Pancreas (tissue), 10 donors: ENCODE data around the gene OOSP4B. TPM values are rescaled to one million over a fixed set of nuclear protein-coding genes. Genes with fewer than 3 reads are reported as not detected.

Source experiments
- ATAC-seq, 4 donors: fragments of 200-7000 bp; cut with Tn5 transposase; one replicate each; pipeline versions ENCODE4 v1.8.0 to v1.9.1; 2020; ENCODE audit warnings: mild to moderate bottlenecking in 4 of 4, moderate library complexity in 4 of 4
- DNase-seq, 6 donors: peaks; one replicate each; pipeline ENCODE4 v3.0.0-alpha.2; 2020
- FAIRE-seq: peaks from 2 replicates; lab custom pipeline; 2012; peaks lifted over from hg19 to GRCh38; lab: Jason Lieb, UNC
- H3K27ac ChIP-seq, 4 donors: fragments of 200-600 bp; sonication (generic); 1 replicate in 3 of 4; 2 replicates in 1 of 4; pipeline versions ENCODE4 v1.5.0 to v1.8.0; 2020
- H3K27me3 ChIP-seq, 4 donors: fragments of 200-600 bp; one replicate each; pipeline ENCODE4 v1.8.0; 2021
- H3K36me3 ChIP-seq, 3 donors: fragments of 200-600 bp; sonication (generic) in 1 of 3; one replicate each; pipeline versions ENCODE4 v1.5.0 to v1.8.0; 2020 to 2021
- H3K4me1 ChIP-seq, 3 donors: fragments of 200-600 bp; one replicate each; pipeline ENCODE4 v1.8.0; 2021
- H3K4me3 ChIP-seq, 4 donors: fragments of 200-600 bp; sonication (generic) in 2 of 4; one replicate each; pipeline versions ENCODE4 v1.5.0 to v1.8.0; 2020 to 2021
- H3K9me3 ChIP-seq, 4 donors: fragments of 200-600 bp; one replicate each; pipeline ENCODE4 v1.8.0; 2021
- CTCF ChIP-seq, 4 donors: fragments of 200-600 bp; sonication (generic) in 3 of 4; IDR thresholded peaks; one replicate each; pipeline versions ENCODE4 v1.5.0 to v1.8.0; 2021; ENCODE audit warnings: antibody characterized with exemption in 4 of 4
- WGBS, 2 donors: extraction: QIAGEN DNeasy Blood & Tissue Kit; methylation state at CpG; one replicate each; pipeline ENCODE4 v1.1.7; 2013; 5-methylcytosine and 5-hydroxymethylcytosine counted together
- intact Hi-C, 3 donors: fragments of 100-400 bp; cut with DNase I; formaldehyde crosslinking; loops; one replicate each; pipeline versions ENCODE4 v1.11.1 to v1.14.2; 2022
- polyA plus RNA-seq, 2 donors: library from polyadenylated mRNA; stranded (reverse); fragments of 200-250 nt; gene quantifications; one replicate each; pipeline ENCODE4 v1.2.3, GENCODE V29; 2013
- total RNA-seq, 6 donors: library from RNA; stranded (reverse); fragmentation: NEBNext Ultra II Directional in 4 of 6; extraction: Animal tissue kit (Norgen Biotek cat#: 25700) in 4 of 6; gene quantifications; one replicate each; pipeline versions ENCODE4 v1.2.1 to v1.2.4, GENCODE V29; 2021 to 2023
- donor health status: healthy with polysubstance abuse.
- donor health status: DM: no; HTN: no; CAD: no; lungs with moderate emphysema.
- donor health status: DM: no; HTN: no; CAD: no.
- donor health status: control.
- donor health status: control.
- donor health status: Bipolar disorder and iron deficiency.
- donor health status: DM: yes; HTN: yes; CAD: no.
- donor health status: DM: no; HTN: no; CAD: no.
- donor health status: DM: no; HTN: no; CAD: no.
- donor health status: DM: yes; HTN: yes; CAD: no.

Gene OOSP4B
- total and polyA plus RNA-seq, 8 donors, result not detected

DNA sequence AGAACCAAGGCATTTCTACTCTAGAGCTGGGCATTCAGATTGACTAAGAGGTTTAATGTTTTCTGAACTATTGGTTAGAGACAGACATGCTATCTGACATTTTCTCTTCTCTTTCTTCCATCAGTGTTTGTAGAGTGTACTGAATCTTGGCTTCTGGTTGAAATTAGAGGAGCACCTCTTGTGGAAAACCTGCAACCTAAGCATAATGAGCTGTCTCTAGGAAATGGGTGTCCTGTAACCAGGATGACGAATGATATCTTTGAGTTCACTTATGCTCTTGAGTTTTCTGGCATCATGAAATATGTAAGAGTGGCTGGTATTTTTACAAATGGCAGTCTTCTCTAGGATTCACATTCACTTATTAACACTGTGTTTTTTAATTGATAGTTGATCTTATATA is 33.8 kb upstream of the OOSP4B start:
- no peak for TF ChIP-seq CTCF (IDR thresholded peaks at IDR 0.05)
- no peak for DNase-seq
- FAIRE-seq, result no peak
- H3K27me3 ChIP-seq, result no peaks in the 10 kb centered on the region
- H3K27ac ChIP-seq, result no peak overlapping the region
- H3K36me3 ChIP-seq, result no peaks in the 10 kb centered on the region
- H3K4me1 ChIP-seq, result no peaks in the 10 kb centered on the region
- intact Hi-C loops, result no loop called here
- H3K9me3 ChIP-seq, result no peaks in the 10 kb centered on the region
- no peak overlapping the region for H3K4me3 ChIP-seq
- WGBS, 2 donors, result 80 to 85% methylated on average over 1 of the region's 1 CpG
- ATAC-seq, result no peak

GRCh38 chr11:59984368-59984767 is 32.6 kb upstream of the OOSP4B start:
- FAIRE-seq, result no peak
- no peaks in the 10 kb centered on the region for H3K9me3 ChIP-seq
- intact Hi-C loops, result no loop called here
- no peaks in the 10 kb centered on the region for H3K36me3 ChIP-seq
- H3K27me3 ChIP-seq, result no peaks in the 10 kb centered on the region
- no peak for ATAC-seq
- no peak overlapping the region for H3K4me3 ChIP-seq
- no peaks in the 10 kb centered on the region for H3K4me1 ChIP-seq
- H3K27ac ChIP-seq, result no peak overlapping the region
- WGBS, 2 donors, result 83 to 92% methylated on average over 3 of the region's 3 CpGs
- DNase-seq, result no peak
- no peak for TF ChIP-seq CTCF (IDR thresholded peaks at IDR 0.05)

DNA sequence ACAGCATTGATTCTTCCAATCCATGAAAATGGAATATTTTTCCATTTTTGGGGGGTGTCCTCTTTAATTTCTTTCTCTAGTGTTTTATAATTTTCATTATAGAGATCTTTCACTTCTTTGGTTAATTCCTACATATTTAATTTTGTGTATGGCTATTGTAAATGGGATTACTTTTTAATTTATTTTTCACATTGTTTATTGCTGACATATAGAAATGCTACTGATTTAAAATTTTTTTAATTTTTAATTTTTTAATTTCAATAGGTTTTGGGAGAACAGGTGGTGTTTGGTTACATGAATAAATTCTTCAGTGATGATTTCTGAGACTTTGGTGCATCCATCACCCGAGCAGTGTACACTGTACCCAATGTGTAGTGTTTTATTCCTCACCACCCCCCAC is 26.6 kb upstream of the OOSP4B start:
- Histone ChIP-seq H3K27ac (no peak overlapping the region), H3K4me3 (no peak overlapping the region), H3K4me1 (no peaks in the 10 kb centered on the region), H3K9me3 (no peaks in the 10 kb centered on the region), H3K36me3 (no peaks in the 10 kb centered on the region), H3K27me3 (no peaks in the 10 kb centered on the region)
- TF ChIP-seq CTCF (IDR thresholded peaks at IDR 0.05), result no peak
- DNase-seq (no peak), FAIRE-seq (no peak), ATAC-seq (no peak)
- 42 to 50% methylated on average over 1 of the region's 1 CpG for whole genome bisulfite sequencing, 2 donors
- intact Hi-C loops, result no loop called here

DNA sequence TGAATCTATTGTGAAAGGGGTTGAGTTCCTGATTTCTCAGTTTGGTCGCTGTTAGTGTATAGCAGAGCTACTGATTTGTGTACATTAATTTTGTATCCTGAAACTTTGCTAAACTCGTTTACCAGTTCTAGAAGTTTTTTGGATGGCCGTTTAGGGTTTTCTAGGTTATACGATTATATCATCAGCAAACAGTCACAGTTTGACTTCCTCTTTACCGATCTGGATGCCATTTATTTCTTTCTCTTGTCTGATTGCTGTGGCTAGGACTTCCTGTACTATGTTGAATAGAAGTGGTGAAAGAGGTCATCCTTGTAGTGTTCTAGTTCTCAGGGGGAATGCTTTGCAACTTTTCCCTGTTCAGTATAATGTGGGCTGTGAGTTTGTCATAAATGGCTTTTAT is 24.6 kb upstream of the OOSP4B start:
- Histone ChIP-seq H3K4me3 (no peak overlapping the region), H3K36me3 (no peaks in the 10 kb centered on the region), H3K27ac (no peak overlapping the region), H3K4me1 (no peaks in the 10 kb centered on the region), H3K9me3 (no peaks in the 10 kb centered on the region), H3K27me3 (no peaks in the 10 kb centered on the region)
- DNase-seq, result no peak
- ATAC-seq, result no peak
- TF ChIP-seq CTCF (IDR thresholded peaks at IDR 0.05), result no peak
- no peak for FAIRE-seq
- intact Hi-C loops, result no loop called here
- WGBS, 2 donors, result 66 to 76% methylated on average over 5 of the region's 5 CpGs

DNA sequence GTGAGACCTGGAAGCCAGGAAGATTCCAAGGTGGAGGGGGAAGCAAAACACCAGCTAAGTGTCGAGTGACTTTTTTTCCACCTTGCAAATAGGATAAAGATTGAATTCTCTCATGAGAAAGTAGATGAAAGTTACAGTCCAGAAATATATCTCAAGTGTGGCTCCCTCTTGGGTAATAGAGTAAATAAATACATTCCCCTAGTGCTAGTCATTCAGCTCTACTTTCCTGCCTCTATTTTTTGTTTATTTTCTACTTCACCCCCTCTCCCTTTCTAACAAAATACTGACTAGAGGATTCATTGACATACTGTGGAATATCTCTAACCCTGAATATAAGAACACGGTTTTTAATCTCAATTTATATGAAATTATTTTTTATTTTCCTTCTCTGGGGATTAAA is 19.2 kb upstream of the OOSP4B start:
- H3K4me1 ChIP-seq, result no peaks in the 10 kb centered on the region
- no peak overlapping the region for H3K4me3 ChIP-seq
- TF ChIP-seq CTCF (IDR thresholded peaks at IDR 0.05), result no peak
- H3K27ac ChIP-seq, result no peak overlapping the region
- ATAC-seq, result no peak
- no peaks in the 10 kb centered on the region for H3K36me3 ChIP-seq
- intact Hi-C loops, result no loop called here
- H3K27me3 ChIP-seq, result no peaks in the 10 kb centered on the region
- 59 to 77% methylated on average over 2 of the region's 2 CpGs for WGBS, 2 donors
- no peaks in the 10 kb centered on the region for H3K9me3 ChIP-seq
- DNase-seq, result no peak
- no peak for FAIRE-seq
